DMS53 treated with DMSO at 0.1 percent for 48 hours (cell line): ENCODE results near the gene VPS36.
A peak's percentile ranks its signal among the peaks of the same experiment; 100 is the strongest.
"Not testable (repeated sequence)": the region's sequence is repeated elsewhere in the genome, so short reads cannot be mapped to it uniquely, and the experiment has no call there.

ENCODE experiments used
- DNase-seq: peaks from one replicate; lab custom pipeline; 2025; ENCODE audit not compliant: unreplicated experiment; lab: John Stamatoyannopoulos, UW

VPS36 gene

GRCh38 chr13:52450012-52450792 is at the start of gene VPS36:
Gene VPS36 (minus strand): TSS chr13:52450634. CDS start chr13:52450594, 40 bp downstream.
- DNase-seq: peak; percentile 93

- DNase-seq: not testable (repeated sequence)
These were observed 47.5 kb upstream of the VPS36 start for GRCh38 chr13:52497979-52498378.

- DNase-seq: not testable (repeated sequence)
These were observed 43.8 kb upstream of the VPS36 start for GRCh38 chr13:52494241-52494640.

GRCh38 chr13:52491015-52491414 is 40.6 kb upstream of the VPS36 start:
- not testable (repeated sequence) for DNase-seq

- not testable (repeated sequence) for DNase-seq
These were observed 38.3 kb upstream of the VPS36 start for GRCh38 chr13:52488763-52489162.

GRCh38 chr13:52487078-52487477 is 36.6 kb upstream of the VPS36 start:
- DNase-seq: not testable (repeated sequence)

GRCh38 chr13:52480677-52481428 is 30.4 kb upstream of the VPS36 start:
- not testable (repeated sequence) for DNase-seq

- not testable (repeated sequence) for DNase-seq
These were observed 18.1 kb upstream of the VPS36 start for GRCh38 chr13:52468487-52468886.

- no peak for DNase-seq
These were observed 13.1 kb upstream of the VPS36 start for GRCh38 chr13:52463526-52463925.

- no peak for DNase-seq
These were observed 10.8 kb upstream of the VPS36 start for GRCh38 chr13:52461265-52461664.

- no peak for DNase-seq
These were observed 9.2 kb upstream of the VPS36 start for GRCh38 chr13:52459668-52460067.

- DNase-seq: peak; percentile 66
These were observed 5.2 kb upstream of the VPS36 start for GRCh38 chr13:52455677-52456041.

- DNase-seq: peak; percentile 95
These were observed 4.6 kb upstream of the VPS36 start, which contains the start of gene CKAP2 for GRCh38 chr13:52454820-52455676. Gene CKAP2 (plus strand): TSS chr13:52455478. CDS start chr13:52455557, 79 bp downstream.

- peak; percentile 74 for DNase-seq
These were observed 4.0 kb upstream of the VPS36 start for GRCh38 chr13:52454459-52454819.

- DNase-seq: no peak
These were observed 2.0 kb upstream of the VPS36 start for GRCh38 chr13:52452470-52452869.

GRCh38 chr13:52451135-52451804 is 836 bp upstream of the VPS36 start:
- no peak for DNase-seq

GRCh38 chr13:52450793-52451116 is 321 bp upstream of the VPS36 start:
- DNase-seq: no peak

- no peak for DNase-seq
These were observed 963 bp downstream of the VPS36 start for GRCh38 chr13:52449331-52450011.

- no peak for DNase-seq
These were observed 2.5 kb downstream of the VPS36 start for GRCh38 chr13:52447815-52448552.

- DNase-seq: no peak
These were observed 3.1 kb downstream of the VPS36 start for GRCh38 chr13:52447354-52447753.
